ENCODE data around the gene SLC43A1.

- TF ChIP-seq POLR2A (IDR thresholded peaks at IDR 0.05): no peak
- TF ChIP-seq POLR2AphosphoS5 (IDR thresholded peaks at IDR 0.05): no peak
Observed at GRCh38 chr11:57466680-57467079, 48.8 kb downstream of the SLC43A1 start.

Data from prostate gland (tissue), 1 donor.